IMR-90 (cell line): Measurements from ENCODE around the gene LAMC3.

Experiments used
- FOS ChIP-seq: fragments of 150-350 bp; IDR thresholded peaks from 2 replicates; pipeline ENCODE4 v1.6.1; 2016; ENCODE audit warnings: low read depth, low read length
- POLR2A ChIP-seq: IDR thresholded peaks from 2 replicates; pipeline ENCODE4 v1.6.1; 2012; ENCODE audit warnings: mild to moderate bottlenecking, low read depth, low read length
- RAD21 ChIP-seq: IDR thresholded peaks from 2 replicates; pipeline ENCODE4 v1.6.1; 2012; ENCODE audit warnings: low read length, improper control_type of control experiment
- RCOR1 ChIP-seq: IDR thresholded peaks from 2 replicates; pipeline ENCODE4 v1.6.1; 2012; ENCODE audit warnings: mild to moderate bottlenecking, low read length, improper control_type of control experiment; ENCODE audit not compliant: insufficient replicate concordance
- SMC3 ChIP-seq: fragments of 150-350 bp; IDR thresholded peaks from 2 replicates; pipeline ENCODE4 v1.6.1; 2016; ENCODE audit warnings: low read depth, mild to moderate bottlenecking, antibody characterized with exemption, low read length, moderate library complexity
- TF ChIP-seq, protein P1 (sequence below): conservative IDR thresholded peaks from 2 replicates; pipeline ENCODE4 v1.5.1; 2012; ENCODE audit warnings: mild to moderate bottlenecking, low read depth, low read length, improper control_type of control experiment
- TF ChIP-seq, protein P2 (sequence below): fragments of 150-350 bp; IDR thresholded peaks from 2 replicates; pipeline ENCODE4 v1.6.1; 2016; ENCODE audit warnings: low read depth, mild to moderate bottlenecking, low read length, moderate library complexity, borderline replicate concordance

DNA sequence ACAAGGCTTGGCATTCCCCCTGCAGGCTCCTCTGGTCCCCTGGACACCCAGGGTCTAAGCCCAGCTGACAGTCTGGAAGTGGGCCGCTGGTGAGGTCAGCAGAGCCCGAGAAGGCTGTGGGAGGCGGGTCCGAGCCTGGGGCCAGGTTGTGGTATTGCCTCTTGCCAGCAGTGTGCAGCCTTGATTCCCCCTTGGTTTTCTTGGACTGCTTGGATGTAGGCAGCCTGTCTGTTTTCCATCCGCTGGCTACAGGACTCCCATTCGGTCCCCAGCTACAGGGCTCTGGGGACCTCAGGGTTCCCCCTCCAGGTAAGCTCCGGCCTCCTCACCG is 88.9 kb downstream of the LAMC3 start:
- TF ChIP-seq, protein P1, sequence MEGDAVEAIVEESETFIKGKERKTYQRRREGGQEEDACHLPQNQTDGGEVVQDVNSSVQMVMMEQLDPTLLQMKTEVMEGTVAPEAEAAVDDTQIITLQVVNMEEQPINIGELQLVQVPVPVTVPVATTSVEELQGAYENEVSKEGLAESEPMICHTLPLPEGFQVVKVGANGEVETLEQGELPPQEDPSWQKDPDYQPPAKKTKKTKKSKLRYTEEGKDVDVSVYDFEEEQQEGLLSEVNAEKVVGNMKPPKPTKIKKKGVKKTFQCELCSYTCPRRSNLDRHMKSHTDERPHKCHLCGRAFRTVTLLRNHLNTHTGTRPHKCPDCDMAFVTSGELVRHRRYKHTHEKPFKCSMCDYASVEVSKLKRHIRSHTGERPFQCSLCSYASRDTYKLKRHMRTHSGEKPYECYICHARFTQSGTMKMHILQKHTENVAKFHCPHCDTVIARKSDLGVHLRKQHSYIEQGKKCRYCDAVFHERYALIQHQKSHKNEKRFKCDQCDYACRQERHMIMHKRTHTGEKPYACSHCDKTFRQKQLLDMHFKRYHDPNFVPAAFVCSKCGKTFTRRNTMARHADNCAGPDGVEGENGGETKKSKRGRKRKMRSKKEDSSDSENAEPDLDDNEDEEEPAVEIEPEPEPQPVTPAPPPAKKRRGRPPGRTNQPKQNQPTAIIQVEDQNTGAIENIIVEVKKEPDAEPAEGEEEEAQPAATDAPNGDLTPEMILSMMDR = no peak
- TF ChIP-seq SMC3 (no peak), RCOR1 (no peak), RAD21 (no peak), FOS (no peak), POLR2A (no peak)
- TF ChIP-seq, protein P2, sequence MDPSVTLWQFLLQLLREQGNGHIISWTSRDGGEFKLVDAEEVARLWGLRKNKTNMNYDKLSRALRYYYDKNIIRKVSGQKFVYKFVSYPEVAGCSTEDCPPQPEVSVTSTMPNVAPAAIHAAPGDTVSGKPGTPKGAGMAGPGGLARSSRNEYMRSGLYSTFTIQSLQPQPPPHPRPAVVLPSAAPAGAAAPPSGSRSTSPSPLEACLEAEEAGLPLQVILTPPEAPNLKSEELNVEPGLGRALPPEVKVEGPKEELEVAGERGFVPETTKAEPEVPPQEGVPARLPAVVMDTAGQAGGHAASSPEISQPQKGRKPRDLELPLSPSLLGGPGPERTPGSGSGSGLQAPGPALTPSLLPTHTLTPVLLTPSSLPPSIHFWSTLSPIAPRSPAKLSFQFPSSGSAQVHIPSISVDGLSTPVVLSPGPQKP = no peak
